ENCODE measurements around the gene PRPF6.

- TF ChIP-seq CTCF (conservative IDR thresholded peaks at IDR 0.05; ENCODE audit: low read length) (no peak), EZH2phosphoT487 (IDR thresholded peaks at IDR 0.05; ENCODE audit: borderline replicate concordance) (no peak)
Observed at GRCh38 chr20:64055893-64056638, 75.1 kb downstream of the PRPF6 start.

All from Loucy (cell line).